ENCODE measurements around the gene SDC3. TPM values are rescaled to one million over a fixed set of nuclear protein-coding genes. Genes with fewer than 3 reads are reported as not detected.

SDC3 gene
- polyA plus RNA-seq, 1 experiment, result 18.0 TPM

- H3K27me3 ChIP-seq (ENCODE audit: control insufficient read depth, insufficient read depth, low read length), result no peaks in the 10 kb centered on the region; the same call in 1 of the 2 replicates
- CTCF ChIA-PET, result interaction anchor here (1.9 to 2.3 kb wide), 3 partner anchors 21 to 88 kb away, joined by 6 to 13 read pairs (median 7); no protein-coding TSS in a partner anchor
- no peak for DNase-seq (ENCODE audit: low read depth)
- H3K36me3 ChIP-seq (ENCODE audit: control insufficient read depth, insufficient read depth, low read length), result no peaks in the 10 kb centered on the region
- no peak overlapping the region for H3K4me3 ChIP-seq (ENCODE audit: low read depth, low read length)
- no peak for TF ChIP-seq CTCF (IDR thresholded peaks at IDR 0.05; ENCODE audit: insufficient read depth, low read depth, low read length)
- POLR2A ChIA-PET, result no interaction called here
Observed at GRCh38 chr1:30822966-30823581, 85.5 kb downstream of the SDC3 start.

DNA sequence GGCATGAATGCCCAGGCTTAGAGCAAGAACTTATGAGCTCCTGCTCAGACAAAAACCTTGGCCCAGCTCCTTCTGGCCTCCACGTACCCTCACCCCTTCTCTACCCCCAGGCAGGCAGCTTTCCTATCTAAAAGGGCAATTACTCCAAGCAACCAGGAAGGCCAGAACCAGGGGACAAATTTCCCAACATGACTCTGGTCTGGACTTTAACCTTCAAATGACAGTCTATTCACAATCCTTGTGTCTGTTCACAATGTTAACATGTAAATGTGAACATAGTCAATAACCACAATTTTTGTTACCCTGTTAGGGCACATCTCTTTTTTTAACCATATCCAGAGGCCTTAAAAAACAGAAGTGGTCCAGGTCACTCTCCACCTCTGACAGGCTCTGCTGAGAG lies 86.6 kb downstream of the SDC3 start:
- H3K4me3 ChIP-seq (ENCODE audit: low read depth, low read length), result no peak overlapping the region
- ChIA-PET POLR2A (no interaction called here), CTCF (interaction anchor here (1.0 to 2.0 kb wide), 4 partner anchors 12 to 89 kb away, joined by 3 to 6 read pairs (median 4); no protein-coding TSS in a partner anchor)
- no peak for DNase-seq (ENCODE audit: low read depth)
- TF ChIP-seq CTCF (IDR thresholded peaks at IDR 0.05; ENCODE audit: insufficient read depth, low read depth, low read length), result no peak
- no peaks in the 10 kb centered on the region for H3K27me3 ChIP-seq (ENCODE audit: control insufficient read depth, insufficient read depth, low read length)
- no peaks in the 10 kb centered on the region for H3K36me3 ChIP-seq (ENCODE audit: control insufficient read depth, insufficient read depth, low read length)

DNA sequence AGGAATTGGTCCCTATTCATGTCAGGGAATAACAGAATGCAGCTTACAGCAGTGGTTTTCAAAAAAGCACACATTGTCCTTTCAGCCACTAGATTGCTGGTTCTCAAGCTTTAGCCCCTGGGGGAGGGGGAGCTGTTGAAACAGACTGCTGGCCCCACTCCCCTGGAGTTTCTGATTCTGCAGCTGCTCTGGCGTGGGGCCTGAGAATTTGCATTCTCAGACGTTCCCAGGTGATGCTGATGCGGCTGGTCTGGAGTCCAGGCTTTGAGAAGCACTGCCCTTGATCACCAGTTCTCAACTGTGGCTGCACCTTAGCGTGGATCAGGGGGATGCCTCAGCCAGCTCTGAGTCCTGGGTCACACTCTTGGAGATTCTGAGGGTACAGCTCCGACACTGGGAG lies 88.3 kb downstream of the SDC3 start:
- no peak for DNase-seq (ENCODE audit: low read depth)
- Histone ChIP-seq H3K4me3 (ENCODE audit: low read depth, low read length) (no peak overlapping the region), H3K27me3 (ENCODE audit: control insufficient read depth, insufficient read depth, low read length) (no peaks in the 10 kb centered on the region), H3K36me3 (ENCODE audit: control insufficient read depth, insufficient read depth, low read length) (no peaks in the 10 kb centered on the region)
- ChIA-PET CTCF (interaction anchor here (0.9 to 5.4 kb wide), 4 partner anchors 16 to 1855 kb away, joined by 3 to 41 read pairs (median 14); no protein-coding TSS in a partner anchor), POLR2A (no interaction called here)
- no peak for TF ChIP-seq CTCF (IDR thresholded peaks at IDR 0.05; ENCODE audit: insufficient read depth, low read depth, low read length)

Small RNA genes within 50 kb of the gene (small RNA-seq; reads per million reads assigned to genes)
- gene RN7SKP91 (ENCODE audit: insufficient read length, low read depth, low replicate concordance), result not detected
- not detected for gene RN7SL371P (ENCODE audit: insufficient read length, low read depth, low replicate concordance)

Other genes starting within 250 kb of the SDC3 start
- gene MATN1, start 185.2 kb downstream of the SDC3 start, polyA plus RNA-seq (2011; rRNA removed), result 0.02 and 0.13 TPM in 2 replicates
- gene LAPTM5, start 151.0 kb downstream of the SDC3 start, polyA plus RNA-seq (2011; rRNA removed), result 1.6 and 2.1 TPM in 2 replicates
- 59.4 and 66.9 TPM in 2 replicates for gene PUM1, start 157.0 kb upstream of the SDC3 start, polyA plus RNA-seq (2011; rRNA removed)